ENCODE measurements around the gene RASA3.

DNA sequence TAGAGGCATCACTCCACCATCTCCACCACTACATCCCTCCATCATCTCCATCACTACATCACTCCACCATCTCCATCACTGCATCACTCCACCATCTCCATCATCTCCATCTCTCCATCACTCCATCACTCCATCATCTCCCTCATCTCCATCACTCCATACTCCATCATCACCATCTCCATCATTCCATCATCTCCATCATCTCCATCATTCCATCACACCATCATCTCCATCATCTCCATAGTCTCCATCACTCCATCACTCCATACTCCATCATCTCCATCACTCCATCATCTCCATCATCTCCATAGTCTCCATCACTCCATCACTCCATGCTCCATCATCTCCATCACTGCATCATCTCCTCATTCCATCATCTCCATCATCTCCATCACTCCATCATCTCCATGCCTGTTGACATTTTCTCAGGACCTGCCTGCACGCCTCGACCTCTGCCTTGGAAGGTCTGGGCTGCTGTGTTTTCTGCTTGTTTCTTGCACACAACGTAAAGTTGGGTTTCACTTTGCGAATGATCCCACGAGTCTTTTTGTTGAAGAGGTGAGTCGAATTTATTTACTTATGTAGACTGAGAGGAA lies 21.2 kb upstream of the RASA3 start:
- no peak for TF ChIP-seq EZH2 (IDR thresholded peaks at IDR 0.05; ENCODE audit: borderline replicate concordance, low read depth, low read length, severe bottlenecking)
- TF ChIP-seq POLR2A (IDR thresholded peaks at IDR 0.05; ENCODE audit: low read depth, low read length): no peak
- no peak for TF ChIP-seq POLR2AphosphoS5 (IDR thresholded peaks at IDR 0.05; ENCODE audit: insufficient read depth, low read depth, low read length)

Data from endothelial cell of umbilical vein (primary cell).